ENCODE measurements around the gene NRCAM. TPM values are rescaled to one million over a fixed set of nuclear protein-coding genes. Genes with fewer than 3 reads are reported as not detected.

Gene NRCAM
- total RNA-seq, 1 donor, result 1.3 TPM

DNA sequence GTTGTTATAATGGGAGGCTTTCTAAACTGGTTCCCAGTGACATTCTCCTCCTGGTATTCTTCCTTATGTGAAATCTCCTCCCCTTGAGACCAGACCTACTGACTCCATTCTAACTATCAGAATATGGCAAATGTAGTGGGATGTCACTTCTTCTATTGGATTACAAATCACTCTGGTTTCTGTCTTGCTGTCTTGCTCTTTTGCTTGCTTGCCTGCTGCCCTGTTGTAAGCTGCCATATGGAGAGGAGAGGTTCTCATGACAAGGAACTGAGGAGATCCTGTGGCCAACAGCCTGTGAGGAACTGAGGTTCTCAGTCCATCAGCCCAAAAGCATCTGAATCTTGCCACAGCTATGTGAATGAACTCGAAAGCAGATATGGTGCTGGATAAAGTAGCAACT, 4.7 kb upstream of the NRCAM start:
- no peak for DNase-seq (ENCODE audit: low read depth)
- TF ChIP-seq, protein P1, sequence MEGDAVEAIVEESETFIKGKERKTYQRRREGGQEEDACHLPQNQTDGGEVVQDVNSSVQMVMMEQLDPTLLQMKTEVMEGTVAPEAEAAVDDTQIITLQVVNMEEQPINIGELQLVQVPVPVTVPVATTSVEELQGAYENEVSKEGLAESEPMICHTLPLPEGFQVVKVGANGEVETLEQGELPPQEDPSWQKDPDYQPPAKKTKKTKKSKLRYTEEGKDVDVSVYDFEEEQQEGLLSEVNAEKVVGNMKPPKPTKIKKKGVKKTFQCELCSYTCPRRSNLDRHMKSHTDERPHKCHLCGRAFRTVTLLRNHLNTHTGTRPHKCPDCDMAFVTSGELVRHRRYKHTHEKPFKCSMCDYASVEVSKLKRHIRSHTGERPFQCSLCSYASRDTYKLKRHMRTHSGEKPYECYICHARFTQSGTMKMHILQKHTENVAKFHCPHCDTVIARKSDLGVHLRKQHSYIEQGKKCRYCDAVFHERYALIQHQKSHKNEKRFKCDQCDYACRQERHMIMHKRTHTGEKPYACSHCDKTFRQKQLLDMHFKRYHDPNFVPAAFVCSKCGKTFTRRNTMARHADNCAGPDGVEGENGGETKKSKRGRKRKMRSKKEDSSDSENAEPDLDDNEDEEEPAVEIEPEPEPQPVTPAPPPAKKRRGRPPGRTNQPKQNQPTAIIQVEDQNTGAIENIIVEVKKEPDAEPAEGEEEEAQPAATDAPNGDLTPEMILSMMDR (IDR thresholded peaks at IDR 0.05; ENCODE audit: insufficient read depth, low read depth, low read length), result no peak
- H3K4me3 ChIP-seq (ENCODE audit: low read depth, low read length), result no peak overlapping the region

GRCh38 chr7:108459922-108460551, 3.8 kb upstream of the NRCAM start:
- no peak overlapping the region for H3K4me3 ChIP-seq (ENCODE audit: low read depth, low read length)
- TF ChIP-seq, protein P1 (IDR thresholded peaks at IDR 0.05; ENCODE audit: insufficient read depth, low read depth, low read length), result peak; percentile 55
- peak; percentile 18 for DNase-seq (ENCODE audit: low read depth)

- no peak overlapping the region for H3K4me3 ChIP-seq (ENCODE audit: low read depth, low read length)
- TF ChIP-seq, protein P1 (IDR thresholded peaks at IDR 0.05; ENCODE audit: insufficient read depth, low read depth, low read length), result no peak
- DNase-seq (ENCODE audit: low read depth), result no peak
These were observed 1.6 kb upstream of the NRCAM start for GRCh38 chr7:108457871-108458270.

DNA sequence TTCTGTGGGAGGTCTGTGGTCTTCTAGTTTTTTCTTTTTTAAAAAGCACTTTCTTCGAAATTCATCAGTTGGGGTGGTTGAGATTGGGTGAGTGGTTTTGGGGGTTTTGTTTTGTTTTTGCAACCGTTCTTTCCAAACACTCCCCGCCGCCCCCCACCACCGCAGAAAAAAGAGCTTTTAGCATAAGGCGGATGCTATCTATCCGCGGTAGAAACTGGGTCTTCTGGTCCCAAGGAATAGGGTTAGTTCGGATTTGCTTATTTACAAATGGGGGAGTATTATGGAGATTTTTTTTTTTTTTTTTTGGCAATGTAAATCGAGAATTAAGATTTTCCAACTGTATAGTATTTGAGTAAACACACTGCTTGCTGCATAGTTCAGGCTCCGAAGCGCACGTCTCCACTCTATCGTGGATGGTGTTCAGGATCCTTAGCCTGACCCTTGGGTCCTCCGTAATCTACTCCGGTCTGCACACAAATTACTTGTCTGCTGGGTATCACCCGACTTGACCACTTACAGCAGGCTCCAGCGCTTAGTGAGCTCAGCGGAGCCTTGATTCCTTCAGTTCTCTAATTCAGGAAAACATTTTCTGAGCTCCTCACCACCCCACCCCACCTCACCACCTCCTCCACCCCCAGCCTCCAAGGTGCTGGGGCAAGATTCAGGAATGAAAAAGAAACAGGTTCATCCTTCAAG, 757 bp upstream of the NRCAM start:
- no peak overlapping the region for H3K4me3 ChIP-seq (ENCODE audit: low read depth, low read length)
- TF ChIP-seq, protein P1 (IDR thresholded peaks at IDR 0.05; ENCODE audit: insufficient read depth, low read depth, low read length), result no peak
- no peak for DNase-seq (ENCODE audit: low read depth)

DNA sequence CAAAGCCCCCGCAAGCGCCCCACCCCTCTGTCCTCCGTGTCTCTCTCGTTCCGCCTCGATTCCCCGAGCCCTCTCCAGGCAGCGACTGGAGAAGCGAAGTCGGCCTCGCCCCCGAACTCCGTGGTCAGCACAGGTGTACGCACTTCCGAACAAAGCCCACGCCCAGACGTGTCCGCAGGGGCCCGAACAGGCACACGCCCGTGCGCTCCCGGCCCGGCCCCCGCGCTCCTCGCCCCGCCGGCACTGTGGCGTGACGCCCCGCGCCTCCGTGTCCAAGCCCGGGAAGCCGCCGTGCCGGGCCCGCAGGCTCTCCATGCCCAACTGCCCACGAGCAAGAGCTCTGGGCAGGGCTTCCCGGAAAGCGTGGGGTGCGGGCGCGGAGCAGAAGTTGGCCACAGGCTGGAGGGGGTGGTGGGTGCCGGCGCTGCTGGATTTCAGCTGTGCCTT, 662 bp downstream of the NRCAM start:
- TF ChIP-seq, protein P1 (IDR thresholded peaks at IDR 0.05; ENCODE audit: insufficient read depth, low read depth, low read length), result no peak
- H3K4me3 ChIP-seq (ENCODE audit: low read depth, low read length), result peak overlapping the region; percentile 36
- no peak for DNase-seq (ENCODE audit: low read depth)

GRCh38 chr7:108454674-108455550, 1.3 kb downstream of the NRCAM start:
- TF ChIP-seq, protein P1 (IDR thresholded peaks at IDR 0.05; ENCODE audit: insufficient read depth, low read depth, low read length), result no peak
- DNase-seq (ENCODE audit: low read depth), result no peak
- peak overlapping the region; percentile 30 for H3K4me3 ChIP-seq (ENCODE audit: low read depth, low read length)
